ENCODE results near the gene BCL2L11. TPM values are rescaled to one million over a fixed set of nuclear protein-coding genes. Genes with fewer than 3 reads are reported as not detected.
"Not testable (repeated sequence)": the region's sequence is repeated elsewhere in the genome, so short reads cannot be mapped to it uniquely, and the experiment has no call there.

BCL2L11 gene, protein sequence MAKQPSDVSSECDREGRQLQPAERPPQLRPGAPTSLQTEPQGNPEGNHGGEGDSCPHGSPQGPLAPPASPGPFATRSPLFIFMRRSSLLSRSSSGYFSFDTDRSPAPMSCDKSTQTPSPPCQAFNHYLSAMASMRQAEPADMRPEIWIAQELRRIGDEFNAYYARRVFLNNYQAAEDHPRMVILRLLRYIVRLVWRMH
- 8.7 and 29.0 TPM in 2 replicates for total RNA-seq

DNA sequence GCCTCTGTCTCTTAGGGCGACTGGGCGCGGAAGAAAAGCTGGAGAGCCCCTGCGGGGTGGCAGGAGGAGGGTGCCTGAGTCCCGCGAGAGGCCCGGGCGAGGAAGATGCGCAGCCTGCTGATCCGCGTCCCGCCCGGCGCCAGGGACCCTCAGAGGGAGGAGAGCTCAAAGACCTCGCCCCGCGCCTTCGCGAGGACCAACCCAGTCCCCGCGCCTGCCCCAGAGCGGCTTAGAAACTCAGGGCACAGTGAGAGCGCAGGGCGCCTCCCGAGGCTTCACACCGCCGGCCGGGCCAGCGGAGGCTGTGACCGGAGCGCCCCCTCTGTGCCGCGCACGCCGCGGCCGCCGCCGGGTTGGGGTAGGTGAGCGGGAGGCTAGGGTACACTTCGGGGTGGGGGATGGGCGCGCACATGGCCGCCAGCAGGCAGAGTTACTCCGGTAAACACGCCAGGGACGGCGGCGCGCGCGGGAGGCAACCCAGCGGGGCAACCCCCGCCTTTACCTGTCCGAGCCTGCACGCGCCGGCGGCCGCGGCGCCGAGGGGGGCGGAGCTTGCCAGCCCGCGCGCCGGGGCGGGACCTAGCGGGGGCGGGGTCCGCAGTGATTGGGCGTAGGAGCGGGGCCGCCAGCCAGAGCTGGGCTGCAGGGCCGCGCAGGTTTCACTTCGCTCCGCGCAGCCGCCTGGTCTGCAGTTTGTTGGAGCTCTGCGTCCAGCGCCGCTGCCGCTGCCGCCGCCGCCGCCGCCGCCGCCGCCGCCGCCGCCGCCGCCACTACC lies at the start of gene BCL2L11:
TSS of gene BCL2L11 (plus strand) at position 662 of the 775 bp plus-strand sequence. CDS start 2,832 bp downstream, outside the sequence.
- peak; percentile 94 to 97 for DNase-seq (ENCODE audit: low read depth in 2 of 2)

DNA sequence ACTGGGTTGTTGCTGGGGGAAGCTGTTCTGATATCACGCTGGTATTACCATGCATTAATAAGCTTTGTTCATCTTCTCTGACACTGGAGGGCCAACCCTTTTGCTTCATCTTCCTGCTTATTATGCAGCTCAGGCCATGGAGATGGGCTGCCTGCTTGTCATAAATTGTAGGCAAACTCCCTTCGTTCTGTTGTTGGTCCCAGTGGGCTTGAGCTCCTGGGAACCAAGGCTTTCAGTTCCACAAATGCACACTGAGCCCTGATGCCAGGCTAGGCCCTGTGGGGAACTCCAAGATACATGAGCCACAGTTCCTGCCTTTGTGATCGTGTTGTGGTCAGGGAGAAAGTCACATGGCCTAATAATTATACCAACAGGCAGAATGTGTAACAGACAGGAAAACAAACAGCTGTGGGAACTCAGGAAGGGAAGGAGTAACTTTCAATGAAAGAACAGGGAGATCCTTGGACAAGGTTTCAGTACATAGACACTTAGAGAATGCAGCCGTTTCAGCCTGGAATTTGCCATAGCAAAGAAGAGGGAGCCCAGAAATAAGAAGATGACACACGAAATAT lies 49.0 kb upstream of the BCL2L11 start:
- DNase-seq (ENCODE audit: low read depth in 2 of 2), result peak; percentile 96 to 98

DNA sequence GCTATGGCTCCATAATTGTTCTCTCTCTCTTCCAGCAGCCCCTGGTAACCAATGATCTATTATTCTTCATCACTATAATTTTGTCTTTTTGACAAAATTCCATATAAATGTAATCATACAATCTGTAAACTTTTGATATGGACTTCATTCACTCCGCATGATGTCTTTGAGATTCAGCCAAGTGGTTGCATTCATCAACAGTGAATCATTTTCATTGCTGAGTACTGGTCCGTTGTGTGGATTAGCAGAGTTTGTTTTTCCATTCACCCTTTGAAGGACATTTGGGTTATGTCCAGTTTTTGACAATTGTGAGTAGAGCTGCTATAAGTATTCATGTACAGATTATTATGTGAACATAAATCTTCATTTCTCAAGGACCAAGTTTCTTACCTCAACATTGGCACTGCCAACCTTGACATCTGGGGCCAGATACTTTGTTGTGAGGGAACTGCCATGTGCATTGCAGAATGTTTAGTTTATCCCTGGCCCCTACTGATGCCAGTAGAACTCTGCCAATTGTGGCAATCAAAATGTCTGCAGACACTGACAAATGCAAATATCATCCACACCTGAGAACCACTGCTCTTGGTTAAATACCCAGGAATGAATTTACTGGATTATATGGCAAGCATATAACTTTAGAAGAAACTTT lies 48.4 kb upstream of the BCL2L11 start:
- DNase-seq (ENCODE audit: low read depth in 2 of 2), result peak; percentile 94 to 95

DNA sequence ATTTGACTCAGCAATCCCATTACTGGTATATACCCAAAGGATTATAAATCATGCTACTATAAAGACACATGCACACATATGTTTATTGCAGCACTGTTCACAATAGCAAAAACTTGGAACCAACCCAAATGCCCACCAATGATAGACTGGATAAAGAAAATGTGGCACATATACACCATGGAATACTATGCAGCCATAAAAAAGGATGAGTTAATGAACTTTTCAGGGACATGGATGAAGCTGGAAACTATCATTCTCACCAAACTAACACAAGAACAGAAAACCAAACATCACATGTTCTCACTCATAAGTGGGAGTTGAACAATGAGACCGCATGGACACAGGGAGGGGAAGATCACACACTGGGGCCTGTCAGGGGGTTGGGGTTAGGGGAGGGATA lies 38.1 kb upstream of the BCL2L11 start:
- not testable (repeated sequence) for DNase-seq (ENCODE audit: low read depth in 2 of 2)

DNA sequence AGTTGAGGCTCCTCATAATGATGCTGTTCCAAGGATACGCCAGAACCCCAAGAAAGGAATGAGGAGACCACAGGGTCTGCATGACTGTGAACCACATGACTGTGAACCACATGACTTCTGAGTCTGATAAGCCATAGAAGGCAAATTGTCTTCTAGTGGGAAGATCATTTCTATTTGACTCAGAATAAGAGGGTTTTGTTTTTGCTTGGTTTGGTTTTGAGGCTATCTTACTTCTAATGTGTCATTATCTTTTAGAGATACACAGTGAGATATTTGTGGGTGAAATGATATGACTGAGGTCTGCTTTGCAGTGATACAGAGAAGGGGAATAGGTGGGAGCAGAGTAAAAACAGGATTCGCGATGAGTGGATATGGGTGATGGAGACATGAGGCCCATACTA lies 28.9 kb upstream of the BCL2L11 start:
- DNase-seq (ENCODE audit: low read depth in 2 of 2), result no peak

DNA sequence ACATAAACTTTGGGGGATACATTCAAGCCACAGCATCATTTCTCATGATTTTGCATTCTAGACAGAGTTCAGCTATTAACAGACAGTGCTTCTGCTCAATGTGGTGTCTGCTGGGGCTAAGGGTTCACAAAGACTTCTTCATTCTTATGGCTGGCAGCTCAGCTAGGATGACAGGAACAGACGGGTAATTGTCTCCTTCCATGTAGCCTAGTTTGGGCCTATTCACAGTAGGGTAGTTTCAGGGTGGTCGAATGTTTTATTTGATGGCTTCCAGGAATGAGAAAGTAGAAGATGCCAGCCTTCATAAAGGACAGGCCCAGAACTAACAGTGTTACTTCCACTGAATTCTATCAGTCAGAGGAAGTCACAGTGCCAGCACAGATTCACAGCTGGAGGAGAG lies 26.0 kb upstream of the BCL2L11 start:
- DNase-seq (ENCODE audit: low read depth in 2 of 2), result no peak

DNA sequence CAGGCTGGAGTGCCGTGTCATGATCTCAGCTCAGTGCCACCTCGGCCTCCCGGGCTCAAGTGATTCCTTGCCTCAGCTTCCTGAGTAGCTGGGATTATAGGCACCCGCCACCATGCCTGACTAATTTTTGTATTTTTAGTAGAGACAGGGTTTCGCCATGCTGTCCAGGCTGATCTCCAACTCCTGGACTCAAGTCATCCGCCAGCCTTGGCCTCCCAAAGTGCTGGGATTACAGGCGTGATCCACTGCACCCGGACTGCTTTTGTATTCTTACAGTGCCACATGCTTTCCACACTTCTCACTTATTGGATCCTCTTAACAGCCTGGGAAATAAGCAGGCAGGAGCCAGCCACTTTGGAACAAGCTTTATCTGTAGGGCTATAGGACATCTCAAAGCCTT lies 25.3 kb upstream of the BCL2L11 start:
- DNase-seq (ENCODE audit: low read depth in 2 of 2), result no peak

DNA sequence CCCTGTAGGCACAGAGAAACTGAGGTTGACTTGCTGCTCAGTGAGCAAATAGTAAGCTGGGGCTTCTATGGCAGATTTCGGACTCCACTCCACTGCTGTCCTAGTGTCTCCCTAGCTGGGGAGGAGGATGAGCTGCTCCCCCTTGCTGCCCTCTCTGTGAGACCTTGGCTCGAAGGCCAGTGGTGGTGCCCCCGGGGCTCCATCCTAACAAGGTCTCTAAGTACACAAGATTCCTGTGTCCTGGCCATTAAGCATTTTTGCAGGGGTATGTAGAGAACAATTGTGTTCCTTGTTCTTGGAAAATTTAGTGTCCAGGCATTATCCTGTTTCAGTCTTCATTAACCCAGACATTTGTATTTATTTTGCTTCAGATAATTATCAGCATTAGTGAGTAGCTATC lies 21.3 kb upstream of the BCL2L11 start:
- DNase-seq (ENCODE audit: low read depth in 2 of 2), result no peak

DNA sequence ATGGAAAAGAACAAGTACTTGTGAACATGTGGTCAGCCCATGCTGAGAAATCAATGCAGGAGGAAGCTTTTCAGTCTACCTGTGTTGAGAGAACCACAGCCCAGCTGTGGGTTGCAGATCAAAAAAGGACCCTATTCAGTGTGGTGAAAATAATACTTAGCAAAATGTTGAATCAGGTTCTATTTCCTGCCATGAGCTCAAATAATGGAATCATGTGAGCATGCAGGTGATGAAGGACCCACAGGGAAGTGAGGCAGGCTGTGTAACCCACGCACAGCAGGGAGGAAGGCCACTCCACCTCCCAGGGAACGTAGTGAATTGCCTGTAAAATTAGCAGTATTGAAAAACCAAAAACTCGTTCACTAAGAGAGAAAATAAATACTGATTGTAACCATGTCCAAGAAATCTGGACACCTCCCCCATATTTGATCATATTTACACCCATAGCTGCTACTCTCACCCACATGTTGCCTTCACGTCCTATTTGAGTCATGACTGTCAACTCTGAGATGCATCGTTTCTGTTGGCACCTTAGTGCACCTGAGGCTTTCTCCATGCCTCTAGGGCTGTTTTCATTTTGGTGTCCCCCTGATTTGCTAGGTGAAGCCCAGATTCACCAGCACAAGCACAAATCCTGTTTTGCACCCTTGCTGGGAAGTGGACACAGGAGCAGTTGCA lies 20.5 kb upstream of the BCL2L11 start:
- DNase-seq (ENCODE audit: low read depth in 2 of 2), result no peak

DNA sequence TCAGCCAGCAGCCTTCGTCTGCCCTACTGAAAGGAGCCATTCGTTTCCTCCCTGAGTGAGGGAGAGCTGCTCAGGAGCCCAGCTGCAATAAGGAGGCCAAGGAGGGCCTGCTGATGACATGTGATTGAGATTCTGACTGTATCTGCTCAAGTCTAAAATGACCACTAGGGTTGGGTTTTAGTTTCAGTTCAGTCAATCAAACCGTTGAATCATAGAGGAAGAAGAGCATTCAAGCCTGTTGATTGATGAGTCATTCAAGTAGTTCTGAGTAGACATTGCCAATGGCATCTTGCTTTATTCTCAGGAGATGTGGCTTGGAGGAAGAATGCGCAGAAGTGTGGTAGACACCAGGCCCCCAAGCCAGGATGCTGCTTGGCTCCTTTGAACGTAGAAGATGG lies 19.9 kb upstream of the BCL2L11 start:
- DNase-seq (ENCODE audit: low read depth in 2 of 2), result peak in 1 of 2 donors; percentile 42

DNA sequence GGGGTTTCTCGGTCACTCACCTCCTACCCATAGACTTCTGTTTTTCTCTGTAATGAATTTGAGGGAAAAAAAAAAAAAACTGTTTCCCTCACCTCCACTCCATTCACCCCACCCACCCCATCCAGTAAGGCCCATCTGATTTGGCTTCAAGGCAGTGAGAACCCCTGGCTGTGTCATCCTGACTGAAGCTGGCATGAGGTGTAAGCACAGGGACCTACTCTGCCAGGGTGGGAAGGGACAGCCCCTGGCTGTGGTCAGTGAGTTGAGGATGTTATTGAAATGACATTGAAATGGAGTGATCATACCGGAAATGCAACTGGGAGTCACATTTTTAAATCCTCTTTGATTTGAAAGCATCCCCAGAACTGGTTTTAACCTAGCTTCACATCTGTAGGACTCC lies 19.1 kb upstream of the BCL2L11 start:
- no peak for DNase-seq (ENCODE audit: low read depth in 2 of 2)

DNA sequence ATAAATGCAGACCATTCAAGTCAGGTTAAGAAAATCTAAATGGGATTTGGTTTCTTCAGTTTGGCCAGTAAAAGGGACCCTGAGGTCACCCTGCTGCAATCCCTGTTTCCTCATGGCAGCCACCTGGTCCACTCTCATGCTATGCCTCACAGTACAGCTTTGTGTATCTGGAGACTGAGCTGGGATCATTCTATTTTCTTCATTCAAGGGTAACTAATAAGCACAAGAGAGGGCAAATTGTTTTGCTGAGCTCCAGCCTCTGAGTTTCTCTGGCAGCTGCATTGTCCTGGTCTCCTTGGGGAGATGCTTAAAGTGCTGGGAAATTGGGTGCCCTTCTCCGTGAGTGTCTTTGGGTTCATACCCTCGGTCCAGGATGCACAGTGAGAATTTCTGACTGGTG lies 18.5 kb upstream of the BCL2L11 start:
- no peak for DNase-seq (ENCODE audit: low read depth in 2 of 2)

DNA sequence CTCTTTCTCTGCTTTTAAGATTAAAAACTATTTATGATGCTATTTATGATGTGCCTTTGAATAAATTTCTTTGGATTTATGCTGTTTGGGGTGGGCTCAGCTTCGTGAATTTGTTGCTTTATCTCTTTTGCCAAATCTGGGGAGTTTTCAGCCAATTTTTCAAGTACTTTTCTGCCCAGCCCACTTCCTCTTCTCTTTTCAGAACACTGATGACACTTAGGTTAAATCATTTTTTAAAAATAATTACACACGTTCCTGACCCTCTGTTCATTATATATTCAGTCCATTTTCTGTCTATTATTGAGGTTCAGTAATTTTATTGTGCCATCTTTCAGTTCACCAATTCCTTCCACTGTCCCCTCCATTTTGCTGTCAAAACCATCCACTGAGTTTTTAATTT lies 14.8 kb upstream of the BCL2L11 start:
- no peak for DNase-seq (ENCODE audit: low read depth in 2 of 2)

DNA sequence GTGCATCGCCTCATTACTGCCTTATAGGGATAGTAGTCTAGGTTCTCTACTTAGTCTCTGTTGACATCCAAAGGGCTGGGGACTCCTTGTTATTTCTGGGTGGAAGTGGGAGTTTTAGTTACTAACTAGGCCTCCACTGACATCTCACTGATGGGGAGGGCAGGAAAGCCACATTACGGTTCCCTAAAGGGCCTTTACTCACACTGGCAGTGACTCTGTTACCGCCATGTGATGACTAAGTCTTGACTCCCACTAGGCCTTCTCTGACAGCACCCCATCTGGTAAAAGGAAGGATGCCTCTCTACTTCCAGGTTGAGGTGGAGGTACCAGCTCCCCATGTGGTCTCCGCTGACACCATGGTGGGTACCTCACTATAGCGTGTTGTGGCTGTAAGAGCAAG lies 14.0 kb upstream of the BCL2L11 start:
- DNase-seq (ENCODE audit: low read depth in 2 of 2), result no peak

DNA sequence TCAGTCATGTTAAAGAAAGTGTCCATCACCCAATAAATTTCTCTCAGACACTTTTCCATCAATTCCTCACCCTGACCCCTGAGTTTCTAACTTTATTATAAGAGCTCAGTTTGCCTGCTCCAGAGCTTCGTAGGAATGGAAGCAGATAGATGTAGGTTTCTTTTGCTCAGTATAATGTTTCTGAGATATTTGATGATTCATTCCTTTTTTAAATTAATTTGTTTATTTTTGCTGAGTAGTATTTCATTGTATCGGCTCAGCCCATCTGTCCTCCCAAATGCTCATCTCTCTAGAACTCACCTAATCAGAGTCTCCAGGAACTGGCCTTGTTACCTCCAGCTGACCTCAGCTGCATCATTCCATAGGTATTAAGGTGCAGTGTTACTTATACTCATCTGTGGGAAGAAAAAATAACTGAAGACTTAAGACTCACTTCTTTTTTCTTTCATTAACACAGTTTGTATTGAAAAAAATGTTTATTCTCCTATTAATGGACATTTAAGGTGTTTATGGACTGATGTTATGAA lies 11.9 kb upstream of the BCL2L11 start:
- DNase-seq (ENCODE audit: low read depth in 2 of 2), result no peak

DNA sequence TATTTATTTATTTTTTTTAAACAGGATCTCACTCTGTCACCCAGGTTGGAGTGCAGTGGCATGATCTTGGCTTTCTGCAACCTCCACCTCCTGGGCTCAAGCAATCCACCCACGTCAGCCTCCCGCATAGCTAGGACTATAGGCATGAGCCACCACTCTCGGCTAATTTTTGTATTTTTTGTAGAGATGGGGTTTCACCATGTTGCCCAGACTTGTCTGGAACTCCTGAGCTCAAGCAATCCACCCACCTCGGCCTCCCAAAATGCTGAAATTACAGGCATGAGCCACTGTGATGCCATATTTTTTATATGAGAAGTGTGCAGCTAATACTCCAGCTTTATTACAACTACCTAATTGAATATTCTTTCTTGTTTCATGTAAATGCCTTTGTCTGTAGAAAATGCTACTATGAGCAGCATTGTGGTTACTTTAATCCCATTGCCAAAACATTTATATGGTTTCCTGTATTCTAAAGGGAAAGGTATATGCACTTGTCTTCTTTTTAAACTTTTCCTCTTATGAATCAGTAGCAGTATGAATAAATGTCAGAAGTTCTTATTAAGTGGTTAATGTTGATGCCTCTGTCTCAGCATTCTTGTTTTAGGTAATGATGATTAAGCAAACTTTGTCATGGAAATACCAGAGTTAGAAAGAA lies 9.5 kb upstream of the BCL2L11 start:
- no peak for DNase-seq (ENCODE audit: low read depth in 2 of 2)

DNA sequence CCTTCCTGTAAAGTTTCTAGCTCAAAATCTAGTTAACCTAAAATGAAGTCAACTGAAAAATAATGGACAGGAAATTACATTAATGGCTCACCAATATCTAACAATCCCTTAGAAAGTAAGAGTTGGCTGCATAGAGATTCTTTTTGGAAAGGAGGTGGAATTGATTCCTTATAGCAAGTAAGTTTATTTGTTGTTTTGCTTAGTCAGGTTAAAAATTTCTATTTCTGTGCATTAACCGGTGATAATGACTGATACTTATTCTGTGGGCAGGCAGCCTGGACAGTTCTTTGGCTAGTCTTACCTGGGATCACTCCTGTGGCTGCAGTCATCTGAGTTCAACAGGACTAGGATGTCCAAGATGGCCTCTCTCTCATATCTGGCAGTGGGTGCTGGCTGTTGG lies 6.9 kb upstream of the BCL2L11 start:
- no peak for DNase-seq (ENCODE audit: low read depth in 2 of 2)

DNA sequence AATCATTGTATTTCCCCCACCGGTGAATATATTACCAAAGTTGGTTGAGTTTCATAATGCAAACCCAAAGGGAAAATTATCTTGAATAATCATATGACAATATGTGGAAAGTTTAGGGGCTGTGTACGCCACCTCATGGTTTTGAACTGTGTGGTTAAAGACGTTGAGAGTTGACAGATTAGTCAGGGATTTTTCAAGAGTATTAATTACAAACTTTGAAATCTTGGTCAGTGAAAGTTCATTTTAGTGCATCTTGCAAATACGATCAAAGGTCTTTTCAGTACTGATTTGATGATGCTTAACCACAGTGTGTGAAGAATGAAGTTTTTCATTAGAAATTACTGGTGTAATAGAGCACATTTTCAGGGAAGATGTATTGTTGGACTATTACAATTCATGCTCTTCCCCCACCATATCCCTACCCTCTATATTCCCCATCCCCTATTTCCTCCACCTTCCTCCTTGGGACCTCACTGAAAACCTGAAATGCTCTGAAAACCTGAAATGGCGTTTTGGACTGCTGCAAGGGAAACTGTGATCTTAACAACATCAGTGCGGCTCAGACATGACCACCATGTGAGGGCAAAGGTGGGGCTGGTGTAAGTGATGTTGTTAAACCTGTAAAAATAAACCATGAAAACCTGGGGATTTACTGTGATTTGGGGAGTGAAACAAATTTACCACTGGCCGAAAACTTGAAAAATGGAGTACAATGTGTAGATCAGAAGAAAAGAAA lies 4.5 kb upstream of the BCL2L11 start:
- DNase-seq (ENCODE audit: low read depth in 2 of 2), result no peak

DNA sequence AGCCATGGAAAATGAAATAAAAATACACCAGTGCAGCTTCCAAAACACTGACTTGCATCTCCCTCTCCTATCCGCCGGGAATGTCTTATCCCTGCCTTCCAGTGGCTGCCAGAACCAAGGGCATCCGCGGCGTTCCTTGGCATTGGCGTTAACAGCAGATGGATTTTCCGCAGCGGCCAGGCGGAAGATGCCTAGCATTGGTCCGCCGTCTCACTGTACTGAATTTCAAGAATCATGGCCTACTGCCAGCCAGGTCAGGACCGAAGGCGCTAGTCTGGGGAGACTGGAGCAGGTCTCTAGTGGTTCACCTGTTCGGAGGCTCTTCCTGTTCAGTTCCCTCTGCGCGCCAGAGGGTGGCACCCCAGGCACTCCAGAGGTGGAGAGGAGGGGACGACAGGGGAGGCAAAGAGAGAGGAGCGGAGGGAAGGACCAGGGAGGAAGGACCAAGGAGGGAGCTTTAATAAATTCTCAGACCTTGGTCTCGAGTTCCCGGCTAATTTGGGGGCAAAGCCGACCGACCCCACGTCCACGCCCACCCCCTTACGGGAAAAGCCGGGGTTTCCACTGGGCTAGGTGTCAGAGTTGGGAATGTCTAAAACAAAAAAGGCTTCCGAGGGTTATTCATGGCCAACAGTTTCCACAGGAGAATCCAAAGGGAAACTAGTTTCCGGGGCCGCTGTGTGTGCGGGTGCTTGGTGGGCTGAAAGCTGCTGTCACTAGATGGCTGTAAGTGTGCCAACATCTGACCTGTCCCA lies 3.7 kb upstream of the BCL2L11 start:
- DNase-seq (ENCODE audit: low read depth in 2 of 2), result peak; percentile 75 to 80

Data from lung microvascular endothelial cell (primary cell).